ENCODE results near the gene CALCB. TPM values are rescaled to one million over a fixed set of nuclear protein-coding genes. Genes with fewer than 3 reads are reported as not detected.

The CALCB gene
- total RNA-seq, 1 experiment from 2014 or later, result 22.3 TPM

DNA sequence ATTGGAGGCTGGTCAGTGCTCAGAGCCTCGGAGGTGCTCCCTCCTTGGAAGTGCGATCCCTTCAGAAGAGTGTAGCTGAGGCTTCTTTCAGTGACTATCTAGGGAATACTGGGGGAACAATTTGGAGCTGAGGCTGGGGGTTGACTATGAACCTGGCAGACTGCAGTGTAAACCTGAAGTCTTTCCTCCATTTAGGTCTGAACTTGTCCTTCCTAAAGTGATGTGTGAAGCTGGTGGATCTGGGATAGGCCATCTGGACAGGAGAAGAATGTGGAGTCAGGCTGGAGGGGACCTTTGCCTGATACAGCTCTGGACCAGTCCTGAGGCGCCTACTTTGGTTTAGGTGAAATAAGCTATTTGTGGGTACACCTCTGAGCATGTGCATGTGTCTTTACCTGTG lies 37.8 kb downstream of the CALCB start:
- CTCF ChIA-PET, result no interaction called here
- POLR2A ChIA-PET (ENCODE audit: low non-redundant PET), result no interaction called here
- Histone ChIP-seq H3K27me3 (replicated peaks; ENCODE audit: insufficient read depth, low read depth, low read length, poor library complexity) (no peaks in the 10 kb centered on the region), H3K36me3 (ENCODE audit: insufficient read depth, low read length, poor library complexity, severe bottlenecking) (no peaks in the 10 kb centered on the region), H3K4me3 (ENCODE audit: low read depth, low read length, poor library complexity, severe bottlenecking) (no peak overlapping the region), H3K27ac (ENCODE audit: low read depth, low read length, poor library complexity, severe bottlenecking) (no peak overlapping the region), H3K9me3 (ENCODE audit: low read depth, low read length, poor library complexity, severe bottlenecking) (no peaks in the 10 kb centered on the region), H3K4me1 (ENCODE audit: insufficient read depth, low read length, poor library complexity, severe bottlenecking) (no peaks in the 10 kb centered on the region)
- DNase-seq (ENCODE audit: low spot score), result no peak
- BruUV-seq (replicated peaks), result no TSS peak
- intact Hi-C loops (cut with micrococcal nuclease; ENCODE audit: unreplicated experiment), result no loop called here
- TF ChIP-seq CTCF (conservative IDR thresholded peaks at IDR 0.05; ENCODE audit: low read depth, low read length) (no peak), EZH2 (IDR thresholded peaks at IDR 0.05; ENCODE audit: borderline replicate concordance, low read depth, low read length, poor library complexity, severe bottlenecking) (no peak)

GRCh38 chr11:15112131-15112541 lies 38.7 kb downstream of the CALCB start:
- DNase-seq (ENCODE audit: low spot score), result no peak
- no peak overlapping the region for H3K4me3 ChIP-seq (ENCODE audit: low read depth, low read length, poor library complexity, severe bottlenecking)
- TF ChIP-seq CTCF (conservative IDR thresholded peaks at IDR 0.05; ENCODE audit: low read depth, low read length), result no peak
- no peak for TF ChIP-seq EZH2 (IDR thresholded peaks at IDR 0.05; ENCODE audit: borderline replicate concordance, low read depth, low read length, poor library complexity, severe bottlenecking)
- intact Hi-C loops (cut with micrococcal nuclease; ENCODE audit: unreplicated experiment), result no loop called here
- BruUV-seq (replicated peaks), result no TSS peak
- ChIA-PET POLR2A (ENCODE audit: low non-redundant PET) (no interaction called here), CTCF (no interaction called here)
- H3K4me1 ChIP-seq (ENCODE audit: insufficient read depth, low read length, poor library complexity, severe bottlenecking), result no peaks in the 10 kb centered on the region
- no peaks in the 10 kb centered on the region for H3K27me3 ChIP-seq (replicated peaks; ENCODE audit: insufficient read depth, low read depth, low read length, poor library complexity)
- H3K36me3 ChIP-seq (ENCODE audit: insufficient read depth, low read length, poor library complexity, severe bottlenecking), result no peaks in the 10 kb centered on the region
- H3K27ac ChIP-seq (ENCODE audit: low read depth, low read length, poor library complexity, severe bottlenecking), result no peak overlapping the region
- H3K9me3 ChIP-seq (ENCODE audit: low read depth, low read length, poor library complexity, severe bottlenecking), result no peaks in the 10 kb centered on the region

- no TSS peak for BruUV-seq (replicated peaks)
Measured at GRCh38 chr11:15113381-15113780, 40.0 kb downstream of the CALCB start.

More at GRCh38 chr11:15113381-15113780, 40.0 kb downstream of the CALCB start:
- DNase-seq (ENCODE audit: low spot score), result no peak
- POLR2A ChIA-PET (ENCODE audit: low non-redundant PET), result no interaction called here
- H3K4me3 ChIP-seq (ENCODE audit: low read depth, low read length, poor library complexity, severe bottlenecking), result no peak overlapping the region
- H3K27ac ChIP-seq (ENCODE audit: low read depth, low read length, poor library complexity, severe bottlenecking), result no peak overlapping the region
- no peaks in the 10 kb centered on the region for H3K27me3 ChIP-seq (replicated peaks; ENCODE audit: insufficient read depth, low read depth, low read length, poor library complexity)
- no peaks in the 10 kb centered on the region for H3K4me1 ChIP-seq (ENCODE audit: insufficient read depth, low read length, poor library complexity, severe bottlenecking)
- CTCF ChIA-PET, result no interaction called here
- no peaks in the 10 kb centered on the region for H3K9me3 ChIP-seq (ENCODE audit: low read depth, low read length, poor library complexity, severe bottlenecking)
- TF ChIP-seq EZH2 (IDR thresholded peaks at IDR 0.05; ENCODE audit: borderline replicate concordance, low read depth, low read length, poor library complexity, severe bottlenecking), result no peak
- TF ChIP-seq CTCF (conservative IDR thresholded peaks at IDR 0.05; ENCODE audit: low read depth, low read length), result no peak
- intact Hi-C loops (cut with micrococcal nuclease; ENCODE audit: unreplicated experiment), result no loop called here
- no peaks in the 10 kb centered on the region for H3K36me3 ChIP-seq (ENCODE audit: insufficient read depth, low read length, poor library complexity, severe bottlenecking)
